GM12878 (cell line): ENCODE measurements around the gene HSPA12A. TPM values are rescaled to one million over a fixed set of nuclear protein-coding genes. Genes with fewer than 3 reads are reported as not detected.

Experiments
- ATAC-seq: fragments of 200-7000 bp; cut with Tn5 transposase; 3 replicates; pipeline ENCODE4 v1.9.1; 2020; ENCODE audit warnings: mild to moderate bottlenecking, moderate library complexity
- BruUV-seq: library from RNA; stranded (reverse); fragments of 400-500 nt; replicated peaks from 2 replicates; lab custom pipeline; 2021; lab: Mats Ljungman, UMichigan
- CTCF ChIA-PET: fragments of 300-600 bp; sonication (Branson Sonifier 250); formaldehyde crosslinking; extraction: SDS; loops from one replicate; lab custom pipeline; 2021; ENCODE audit warnings: inconsistent platforms; lab: Yijun Ruan, JAX
- POLR2A ChIA-PET: fragments of 350-600 bp; formaldehyde crosslinking; extraction: SDS; loops from one replicate; lab custom pipeline; 2021; ENCODE audit warnings: inconsistent platforms; lab: Charles Lee
- RAD21 ChIA-PET: fragments of 300-600 bp; sonication (Branson Sonifier 250); formaldehyde crosslinking; loops from one replicate; lab custom pipeline; 2023; ENCODE audit warnings: antibody characterized with exemption; ENCODE audit not compliant: unreplicated experiment; lab: Charles Lee
- SMC1A ChIA-PET: fragments of 300-600 bp; sonication (Branson Sonifier 250); formaldehyde crosslinking; loops from one replicate; lab custom pipeline; 2023; ENCODE audit not compliant: unreplicated experiment, uncharacterized antibody; lab: Charles Lee
- DNase-seq: peaks from one replicate; pipeline ENCODE4 v3.0.0-alpha.2; 2011; ENCODE audit warnings: low read depth, low spot score
- FAIRE-seq: peaks from 3 replicates; lab custom pipeline; 2011; peaks lifted over from hg19 to GRCh38; lab: Jason Lieb, UNC
- H2AFZ ChIP-seq: 2 replicates; pipeline ENCODE4 v1.6.0; 2011; ENCODE audit warnings: low read depth, low read length, control low read depth; ENCODE audit not compliant: control insufficient read depth
- H3K27ac ChIP-seq: 2 replicates; pipeline ENCODE4 v1.5.1; 2011; ENCODE audit warnings: control low read depth; ENCODE audit not compliant: control insufficient read depth, insufficient read depth
- H3K27me3 ChIP-seq, 2 experiments: replicated peaks in 1 of 2; 2 replicates each; pipeline versions ENCODE4 v1.6.0 to v1.6.1; 2011; ENCODE audit warnings: low read length in 1 of 2; ENCODE audit not compliant: control insufficient read depth in 2 of 2, insufficient read depth in 2 of 2
- H3K36me3 ChIP-seq, 2 experiments: 2 replicates each; pipeline ENCODE4 v1.5.1; 2011; ENCODE audit warnings: low read length in 1 of 2; ENCODE audit not compliant: control insufficient read depth in 2 of 2, insufficient read depth in 2 of 2
- H3K4me1 ChIP-seq: 2 replicates; pipeline ENCODE4 v1.6.1; 2011; ENCODE audit warnings: mild to moderate bottlenecking, low read length, moderate library complexity, mixed read lengths; ENCODE audit not compliant: control insufficient read depth, insufficient read depth
- H3K4me2 ChIP-seq: 2 replicates; pipeline ENCODE4 v1.6.0; 2011; ENCODE audit warnings: control low read depth; ENCODE audit not compliant: control insufficient read depth, insufficient read depth
- H3K4me3 ChIP-seq: fragments of 200-600 bp; sonication (generic); 2 replicates; pipeline ENCODE4 v1.5.1; 2016
- H3K79me2 ChIP-seq: 2 replicates; pipeline ENCODE4 v1.6.0; 2011; ENCODE audit warnings: low read length; ENCODE audit not compliant: control insufficient read depth, insufficient read depth
- H3K9ac ChIP-seq: 2 replicates; pipeline ENCODE4 v1.8.0; 2011; ENCODE audit warnings: low read length, control low read depth, mixed read lengths; ENCODE audit not compliant: control insufficient read depth, insufficient read depth
- H3K9me3 ChIP-seq: replicated peaks from 3 replicates; pipeline ENCODE4 v1.5.1; 2011; ENCODE audit warnings: mild to moderate bottlenecking, low read length; ENCODE audit not compliant: control insufficient read depth, insufficient read depth
- H4K20me1 ChIP-seq: 2 replicates; pipeline ENCODE4 v1.6.0; 2011; ENCODE audit not compliant: control insufficient read depth, insufficient read depth
- WGBS: methylation state at CpG from one replicate; pipeline ENCODE4 v1.1.6; 2016; ENCODE audit warnings: low lambda C conversion rate; ENCODE audit not compliant: insufficient replicate concordance, insufficient coverage; ENCODE audit errors: missing lambda C conversion rate; 5-methylcytosine and 5-hydroxymethylcytosine counted together
- in situ Hi-C: fragments of 300-500 bp; cut with MboI; formaldehyde crosslinking; loops from 9 replicates; pipeline ENCODE4 v1.14.3; 2018; ENCODE audit warnings: mixed read lengths
- intact Hi-C: fragments of 100-400 bp; cut with micrococcal nuclease; formaldehyde crosslinking; loops from one replicate; pipeline ENCODE4 v1.14.2; 2022; ENCODE audit not compliant: unreplicated experiment
- polyA plus RNA-seq, 11 experiments: library from polyadenylated mRNA; depleted of rRNA in 4 of 11; unstranded in 6 of 11; stranded (reverse) in 5 of 11; fragments of >200 nt; fragmentation: Nextera tagmentation in 4 of 11; fragmentation: Illumina TruSeq in 1 of 11; extraction: Ambion mirVana in 4 of 11; extraction: Trizol in 1 of 11; gene quantifications; 1 replicate in 1 of 11; 2 replicates in 10 of 11; pipeline versions ENCODE4 v1.2.1 to v1.2.3, GENCODE V29; 2011 to 2016; ENCODE audit warnings: inconsistent platforms in 2 of 11, missing spikeins in 2 of 11, low read depth in 1 of 11
- total RNA-seq, 4 experiments: library from RNA; depleted of rRNA in 3 of 4; stranded (reverse); fragments of >200 nt in 3 of 4; fragmentation: Illumina TruSeq in 1 of 4; extraction: Trizol in 1 of 4; gene quantifications; 2 replicates each; pipeline versions ENCODE4 v1.2.1 to v1.2.3, GENCODE V29; 2013 to 2021
- TF ChIP-seq, protein P1 (sequence below): fragments of 450-650 bp; formaldehyde crosslinking; IDR thresholded peaks from 2 replicates; pipeline ENCODE4 v1.4.0; 2022; ENCODE audit warnings: mild to moderate bottlenecking, moderate library complexity
- TF ChIP-seq, protein P2 (sequence below): fragments of 450-650 bp; IDR thresholded peaks from 2 replicates; pipeline ENCODE4 v1.6.1; 2016; ENCODE audit warnings: mild to moderate bottlenecking

HSPA12A gene
- total and polyA plus RNA-seq, 10 of the 15 experiments (the other 5 are each of a cell fraction or from before 2014, with no cell fraction given) = 0.90 to 20.2 (median 2.8) TPM

DNA sequence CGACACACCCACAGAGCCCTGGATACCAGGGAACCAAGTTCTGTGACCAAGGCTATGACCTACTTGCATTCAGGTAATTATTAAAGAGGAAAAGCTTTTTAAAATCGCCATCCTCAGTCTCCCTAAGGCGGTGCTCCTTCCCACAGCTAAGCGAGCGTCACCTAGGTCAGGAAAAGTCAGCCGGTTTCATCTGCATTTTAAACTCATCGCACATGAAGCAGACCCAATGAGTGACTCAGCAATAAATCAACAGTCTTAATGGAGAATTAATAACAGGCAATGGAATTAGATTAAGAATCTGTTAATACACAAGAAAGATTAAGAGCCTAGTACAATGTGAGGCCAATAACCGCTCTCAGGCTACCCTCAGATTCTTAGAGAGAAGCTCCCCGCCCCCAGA lies 59.2 kb downstream of the HSPA12A start:
- Histone ChIP-seq H3K27ac (no peak overlapping the region), H3K79me2 (no peaks in the 10 kb centered on the region), H3K4me1 (no peaks in the 10 kb centered on the region), H3K9me3 (no peaks in the 10 kb centered on the region), H3K36me3 (no peaks in the 10 kb centered on the region), H4K20me1 (no peaks in the 10 kb centered on the region), H2AFZ (no peak overlapping the region), H3K4me3 (no peak overlapping the region), H3K27me3 (no peaks in the 10 kb centered on the region), H3K9ac (no peak overlapping the region), H3K4me2 (no peak overlapping the region)
- intact Hi-C loops = no loop called here
- 52% methylated on average over 9 of the region's 9 CpGs for WGBS
- CTCF ChIA-PET = interaction anchor here (2.1 to 3.5 kb wide), 3 partner anchors 105 to 492 kb away, joined by 6 to 48 read pairs (median 25); no protein-coding TSS in a partner anchor
- POLR2A ChIA-PET = no interaction called here
- SMC1A ChIA-PET = no interaction called here
- TF ChIP-seq, protein P1, sequence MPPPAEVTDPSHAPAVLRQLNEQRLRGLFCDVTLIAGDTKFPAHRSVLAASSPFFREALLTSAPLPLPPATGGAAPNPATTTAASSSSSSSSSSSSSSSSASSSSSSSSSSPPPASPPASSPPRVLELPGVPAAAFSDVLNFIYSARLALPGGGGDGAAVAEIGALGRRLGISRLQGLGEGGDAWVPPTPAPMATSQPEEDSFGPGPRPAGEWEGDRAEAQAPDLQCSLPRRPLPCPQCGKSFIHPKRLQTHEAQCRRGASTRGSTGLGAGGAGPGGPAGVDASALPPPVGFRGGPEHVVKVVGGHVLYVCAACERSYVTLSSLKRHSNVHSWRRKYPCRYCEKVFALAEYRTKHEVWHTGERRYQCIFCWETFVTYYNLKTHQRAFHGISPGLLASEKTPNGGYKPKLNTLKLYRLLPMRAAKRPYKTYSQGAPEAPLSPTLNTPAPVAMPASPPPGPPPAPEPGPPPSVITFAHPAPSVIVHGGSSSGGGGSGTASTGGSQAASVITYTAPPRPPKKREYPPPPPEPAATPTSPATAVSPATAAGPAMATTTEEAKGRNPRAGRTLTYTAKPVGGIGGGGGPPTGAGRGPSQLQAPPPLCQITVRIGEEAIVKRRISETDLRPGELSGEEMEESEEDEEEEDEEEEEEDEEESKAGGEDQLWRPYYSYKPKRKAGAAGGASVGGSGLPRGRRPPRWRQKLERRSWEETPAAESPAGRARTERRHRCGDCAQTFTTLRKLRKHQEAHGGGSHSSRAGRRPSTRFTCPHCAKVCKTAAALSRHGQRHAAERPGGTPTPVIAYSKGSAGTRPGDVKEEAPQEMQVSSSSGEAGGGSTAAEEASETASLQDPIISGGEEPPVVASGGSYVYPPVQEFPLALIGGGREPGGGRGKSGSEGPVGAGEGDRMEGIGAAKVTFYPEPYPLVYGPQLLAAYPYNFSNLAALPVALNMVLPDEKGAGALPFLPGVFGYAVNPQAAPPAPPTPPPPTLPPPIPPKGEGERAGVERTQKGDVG (CRISPR knock-in tag) = no peak
- TF ChIP-seq, protein P2, sequence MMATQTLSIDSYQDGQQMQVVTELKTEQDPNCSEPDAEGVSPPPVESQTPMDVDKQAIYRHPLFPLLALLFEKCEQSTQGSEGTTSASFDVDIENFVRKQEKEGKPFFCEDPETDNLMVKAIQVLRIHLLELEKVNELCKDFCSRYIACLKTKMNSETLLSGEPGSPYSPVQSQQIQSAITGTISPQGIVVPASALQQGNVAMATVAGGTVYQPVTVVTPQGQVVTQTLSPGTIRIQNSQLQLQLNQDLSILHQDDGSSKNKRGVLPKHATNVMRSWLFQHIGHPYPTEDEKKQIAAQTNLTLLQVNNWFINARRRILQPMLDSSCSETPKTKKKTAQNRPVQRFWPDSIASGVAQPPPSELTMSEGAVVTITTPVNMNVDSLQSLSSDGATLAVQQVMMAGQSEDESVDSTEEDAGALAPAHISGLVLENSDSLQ = no peak
- RAD21 ChIA-PET = interaction anchor here (1.5 kb wide), 1 partner anchor 492 kb away, joined by 4 read pairs; no protein-coding TSS in a partner anchor
- FAIRE-seq = no peak
- no TSS peak for BruUV-seq
- in situ Hi-C loops = loop anchor here (5.0 to 10.0 kb wide), 2 partner anchors 102 to 494 kb away; no protein-coding TSS in a partner anchor
- ATAC-seq = no peak
- no peak for DNase-seq
